ENCODE data around the gene FBXO34. TPM values are rescaled to one million over a fixed set of nuclear protein-coding genes. Genes with fewer than 3 reads are reported as not detected.

The FBXO34 gene
- total RNA-seq, 1 donor from 2014 or later, result 32.4 TPM

- peaks cover 34% of the 10 kb centered on the region for H3K36me3 Mint-ChIP-seq (ENCODE audit: insufficient read depth)
- no peak for TF ChIP-seq CTCF (IDR thresholded peaks at IDR 0.05; ENCODE audit: unreplicated experiment)
- H3K9me3 Mint-ChIP-seq (ENCODE audit: low read depth), result peaks cover 14% of the 10 kb centered on the region
- no peak overlapping the region for H3K4me3 Mint-ChIP-seq (ENCODE audit: low read depth)
- H3K4me1 Mint-ChIP-seq (ENCODE audit: low read depth), result peaks cover 7% of the 10 kb centered on the region
- no peaks in the 10 kb centered on the region for H3K27me3 Mint-ChIP-seq
- H3K27ac Mint-ChIP-seq, result peak overlapping the region; percentile 27
- DNase-seq (ENCODE audit: low spot score, unreplicated experiment), result no peak
Observed at GRCh38 chr14:55317542-55318306, 46.5 kb downstream of the FBXO34 start.

GRCh38 chr14:55318694-55319093, 47.5 kb downstream of the FBXO34 start:
- Mint-ChIP-seq H3K9me3 (ENCODE audit: low read depth) (peaks cover 5% of the 10 kb centered on the region), H3K27me3 (no peaks in the 10 kb centered on the region), H3K4me3 (ENCODE audit: low read depth) (no peak overlapping the region), H3K36me3 (ENCODE audit: insufficient read depth) (peaks cover 27% of the 10 kb centered on the region), H3K27ac (no peak overlapping the region), H3K4me1 (ENCODE audit: low read depth) (peaks cover 7% of the 10 kb centered on the region)
- TF ChIP-seq CTCF (IDR thresholded peaks at IDR 0.05; ENCODE audit: unreplicated experiment), result no peak
- DNase-seq (ENCODE audit: low spot score, unreplicated experiment), result no peak

GRCh38 chr14:55323910-55324309, 52.7 kb downstream of the FBXO34 start:
- no peak for DNase-seq (ENCODE audit: low spot score, unreplicated experiment)
- H3K27ac Mint-ChIP-seq, result no peak overlapping the region
- H3K4me3 Mint-ChIP-seq (ENCODE audit: low read depth), result no peak overlapping the region
- TF ChIP-seq CTCF (IDR thresholded peaks at IDR 0.05; ENCODE audit: unreplicated experiment), result no peak
- no peaks in the 10 kb centered on the region for H3K9me3 Mint-ChIP-seq (ENCODE audit: low read depth)
- H3K4me1 Mint-ChIP-seq (ENCODE audit: low read depth), result peaks cover 4% of the 10 kb centered on the region
- peaks cover 10% of the 10 kb centered on the region for H3K36me3 Mint-ChIP-seq (ENCODE audit: insufficient read depth)
- no peaks in the 10 kb centered on the region for H3K27me3 Mint-ChIP-seq

- no peaks in the 10 kb centered on the region for H3K9me3 Mint-ChIP-seq (ENCODE audit: low read depth)
- H3K4me1 Mint-ChIP-seq (ENCODE audit: low read depth), result peaks cover 5% of the 10 kb centered on the region
- no peak for TF ChIP-seq CTCF (IDR thresholded peaks at IDR 0.05; ENCODE audit: unreplicated experiment)
- H3K4me3 Mint-ChIP-seq (ENCODE audit: low read depth), result no peak overlapping the region
- H3K36me3 Mint-ChIP-seq (ENCODE audit: insufficient read depth), result peaks cover 8% of the 10 kb centered on the region
- no peak for DNase-seq (ENCODE audit: low spot score, unreplicated experiment)
- no peak overlapping the region for H3K27ac Mint-ChIP-seq
- no peaks in the 10 kb centered on the region for H3K27me3 Mint-ChIP-seq
Observed at GRCh38 chr14:55324812-55325211, 53.6 kb downstream of the FBXO34 start.

- no peak overlapping the region for H3K27ac Mint-ChIP-seq
- no peak overlapping the region for H3K4me3 Mint-ChIP-seq (ENCODE audit: low read depth)
- H3K4me1 Mint-ChIP-seq (ENCODE audit: low read depth), result peaks cover 7% of the 10 kb centered on the region
- no peaks in the 10 kb centered on the region for H3K9me3 Mint-ChIP-seq (ENCODE audit: low read depth)
- H3K36me3 Mint-ChIP-seq (ENCODE audit: insufficient read depth), result peaks cover 8% of the 10 kb centered on the region
- no peak for TF ChIP-seq CTCF (IDR thresholded peaks at IDR 0.05; ENCODE audit: unreplicated experiment)
- H3K27me3 Mint-ChIP-seq, result no peaks in the 10 kb centered on the region
- DNase-seq (ENCODE audit: low spot score, unreplicated experiment), result no peak
Observed at GRCh38 chr14:55327179-55327578, 56.0 kb downstream of the FBXO34 start.
